Small intestine (tissue), 7 donors: ENCODE results near the gene CCBE1. TPM values are rescaled to one million over a fixed set of nuclear protein-coding genes. Genes with fewer than 3 reads are reported as not detected.

Experiments used
- DNase-seq, 2 donors: peaks; one replicate each; pipeline versions ENCODE4 v3.0.0 to v3.0.0-alpha.2; 2013
- FAIRE-seq: peaks from 2 replicates; lab custom pipeline; 2012; peaks lifted over from hg19 to GRCh38; lab: Jason Lieb, UNC
- H3K27ac ChIP-seq, 3 donors: one replicate each; pipeline ENCODE4 v1.5.1; 2013; ENCODE audit warnings: low read length in 2 of 3, mild to moderate bottlenecking in 2 of 3, control low read depth in 1 of 3, inconsistent platforms in 1 of 3, low read depth in 1 of 3, moderate library complexity in 1 of 3
- H3K27me3 ChIP-seq, 3 donors: one replicate each; pipeline ENCODE4 v1.6.1; 2013; ENCODE audit warnings: low read length in 3 of 3, inconsistent platforms in 1 of 3; ENCODE audit not compliant: control insufficient read depth in 3 of 3, insufficient read depth in 3 of 3
- H3K36me3 ChIP-seq, 3 donors: one replicate each; pipeline ENCODE4 v1.6.1; 2013; ENCODE audit warnings: low read length in 3 of 3, inconsistent platforms in 1 of 3, low read depth in 1 of 3, mild to moderate bottlenecking in 1 of 3, moderate library complexity in 1 of 3; ENCODE audit not compliant: control insufficient read depth in 3 of 3, insufficient read depth in 2 of 3
- H3K4me1 ChIP-seq, 3 donors: one replicate each; pipeline ENCODE4 v1.6.1; 2013; ENCODE audit warnings: low read length in 2 of 3, inconsistent platforms in 1 of 3, low read depth in 1 of 3, mild to moderate bottlenecking in 1 of 3, moderate library complexity in 1 of 3; ENCODE audit not compliant: control insufficient read depth in 3 of 3, insufficient read depth in 2 of 3
- H3K4me3 ChIP-seq, 3 donors: one replicate each; pipeline ENCODE4 v1.5.1; 2013; ENCODE audit warnings: low read length in 3 of 3, control low read depth in 1 of 3, inconsistent platforms in 1 of 3, low read depth in 1 of 3, mild to moderate bottlenecking in 1 of 3, moderate library complexity in 1 of 3
- H3K9me3 ChIP-seq, 2 donors: one replicate each; pipeline ENCODE4 v1.6.1; 2013; ENCODE audit warnings: low read depth in 1 of 2, low read length in 1 of 2; ENCODE audit not compliant: control insufficient read depth in 2 of 2, insufficient read depth in 1 of 2
- WGBS, 3 donors: extraction: QIAGEN DNeasy Blood & Tissue Kit; methylation state at CpG; one replicate each; pipeline ENCODE4 v1.1.7; 2013; 5-methylcytosine and 5-hydroxymethylcytosine counted together
- polyA plus RNA-seq, 4 donors: library from polyadenylated mRNA; stranded (reverse) in 3 of 4; unstranded in 1 of 4; fragments of 200-250 nt in 3 of 4; fragments of 120-200 nt in 1 of 4; gene quantifications; one replicate each; pipeline versions ENCODE4 v1.2.1 to v1.2.3, GENCODE V29; 2013
- donor health status: healthy with polysubstance abuse.
- donor health status: control.
- donor health status: control.
- donor health status: Bipolar disorder and iron deficiency.
- donor health status: healthy.

The CCBE1 gene
- polyA plus RNA-seq, 4 donors, result 0.27 to 1.3 (median 0.54) TPM; not detected in 1

GRCh38 chr18:59385191-59385590 lies 312.0 kb downstream of the CCBE1 start:
- H3K4me1 ChIP-seq, result no peaks in the 10 kb centered on the region
- no peaks in the 10 kb centered on the region for H3K9me3 ChIP-seq
- 74 to 85% (median 77%) methylated on average over 4 of the region's 4 CpGs for WGBS, 3 donors
- no peak overlapping the region for H3K27ac ChIP-seq
- H3K4me3 ChIP-seq, result no peak overlapping the region
- peaks cover 0 to 4% (median 2%) of the 10 kb centered on the region in 3 donors for H3K27me3 ChIP-seq
- no peaks in the 10 kb centered on the region for H3K36me3 ChIP-seq
- DNase-seq, result no peak
- no peak for FAIRE-seq

GRCh38 chr18:59383851-59384250 lies 313.4 kb downstream of the CCBE1 start:
- Histone ChIP-seq H3K36me3 (no peaks in the 10 kb centered on the region), H3K27me3 (peaks cover 0 to 4% (median 2%) of the 10 kb centered on the region in 3 donors), H3K4me1 (no peaks in the 10 kb centered on the region), H3K27ac (no peak overlapping the region), H3K9me3 (no peaks in the 10 kb centered on the region), H3K4me3 (no peak overlapping the region)
- DNase-seq, result no peak
- WGBS, 3 donors, result 48 to 64% (median 60%) methylated on average over 6 of the region's 6 CpGs
- no peak for FAIRE-seq

- H3K36me3 ChIP-seq, result no peaks in the 10 kb centered on the region
- DNase-seq (no peak), FAIRE-seq (no peak)
- no peak overlapping the region for H3K27ac ChIP-seq
- no peak overlapping the region for H3K4me3 ChIP-seq
- H3K9me3 ChIP-seq, result no peaks in the 10 kb centered on the region
- H3K4me1 ChIP-seq, result no peaks in the 10 kb centered on the region
- WGBS, 3 donors, result 83 to 88% (median 88%) methylated on average over 7 of the region's 7 CpGs
- peaks cover 0 to 4% (median 2%) of the 10 kb centered on the region in 3 donors for H3K27me3 ChIP-seq
These were observed 314.8 kb downstream of the CCBE1 start for GRCh38 chr18:59382383-59382782.

GRCh38 chr18:59381949-59382348 lies 315.3 kb downstream of the CCBE1 start:
- no peaks in the 10 kb centered on the region for H3K36me3 ChIP-seq
- H3K27ac ChIP-seq, result no peak overlapping the region
- WGBS, 3 donors, result 48 to 72% (median 62%) methylated on average over 6 of the region's 6 CpGs
- no peaks in the 10 kb centered on the region for H3K4me1 ChIP-seq
- no peak overlapping the region for H3K4me3 ChIP-seq
- H3K27me3 ChIP-seq, result peaks cover 0 to 4% (median 2%) of the 10 kb centered on the region in 3 donors
- FAIRE-seq (no peak), DNase-seq (no peak)
- H3K9me3 ChIP-seq, result no peaks in the 10 kb centered on the region

Other genes with a start within 250 kb of the CCBE1 start
- gene PMAIP1, start 202.6 kb upstream of the CCBE1 start, polyA plus RNA-seq, result 1 to 10 TPM; 1.4 to 7.5 (median 4.5) TPM